Tibial artery (tissue), 4 donors: ENCODE data around the gene SULT1A2.
"Not testable (repeated sequence)": the region's sequence is repeated elsewhere in the genome, so short reads cannot be mapped to it uniquely, and the experiment has no call there.

ENCODE experiments used
- DNase-seq, 2 donors: peaks; one replicate each; pipeline ENCODE4 v3.0.0-alpha.2; 2019
- H3K27ac ChIP-seq, 2 donors: fragments of 200-600 bp; sonication (generic) in 1 of 2; 1 replicate in 1 of 2; 2 replicates in 1 of 2; pipeline ENCODE4 v1.5.1; 2018 to 2019; ENCODE audit warnings: mild to moderate bottlenecking in 1 of 2
- H3K27me3 ChIP-seq, 2 donors: fragments of 200-600 bp; sonication (generic) in 1 of 2; one replicate each; pipeline versions ENCODE4 v1.5.1 to v1.6.0; 2016 to 2019
- H3K36me3 ChIP-seq, 3 donors: fragments of 200-600 bp; sonication (generic) in 2 of 3; one replicate each; pipeline ENCODE4 v1.5.1; 2016 to 2019; ENCODE audit warnings: mild to moderate bottlenecking in 2 of 3
- H3K4me1 ChIP-seq, 4 donors: fragments of 200-600 bp; sonication (generic) in 2 of 4; 1 replicate in 3 of 4; 2 replicates in 1 of 4; pipeline ENCODE4 v1.5.1; 2016 to 2019
- H3K4me3 ChIP-seq, 2 donors: fragments of 200-600 bp; sonication (generic) in 1 of 2; 1 replicate in 1 of 2; 2 replicates in 1 of 2; pipeline ENCODE4 v1.5.1; 2018 to 2019; ENCODE audit warnings: mild to moderate bottlenecking in 2 of 2
- H3K9me3 ChIP-seq, 3 donors: fragments of 200-600 bp; sonication (generic) in 1 of 3; one replicate each; pipeline ENCODE4 v1.5.1; 2016 to 2019
- intact Hi-C: fragments of 100-400 bp; cut with DNase I; formaldehyde crosslinking; loops from one replicate; pipeline ENCODE4 v1.15.0; 2023; ENCODE audit warnings: low total_unique reads
- TF ChIP-seq, protein P1 (sequence below), 2 experiments: fragments of 200-600 bp in 1 of 2; fragments of 450-650 bp in 1 of 2; IDR thresholded peaks; one replicate each; pipeline ENCODE4 v1.5.1; 2017 to 2019; ENCODE audit warnings: antibody characterized with exemption in 2 of 2, mild to moderate bottlenecking in 1 of 2, moderate library complexity in 1 of 2

SULT1A2 gene

GRCh38 chr16:28596840-28597691, at the start of gene SULT1A2:
SULT1A2 (minus strand) TSS chr16:28597050; CDS start chr16:28595930, 1,120 bp downstream.
- Histone ChIP-seq H3K36me3 (peaks cover 0 to 11% (median 0%) of the 10 kb centered on the region in 3 donors), H3K27ac (no peak within 1 kb of the TSS), H3K4me1 (no peaks in the 10 kb centered on the region), H3K9me3 (no peaks in the 10 kb centered on the region), H3K27me3 (peaks cover 0 to 21% of the 10 kb centered on the region in 2 donors), H3K4me3 (no peak within 1 kb of the TSS)
- intact Hi-C loops = no loop called here
- TF ChIP-seq, protein P1, sequence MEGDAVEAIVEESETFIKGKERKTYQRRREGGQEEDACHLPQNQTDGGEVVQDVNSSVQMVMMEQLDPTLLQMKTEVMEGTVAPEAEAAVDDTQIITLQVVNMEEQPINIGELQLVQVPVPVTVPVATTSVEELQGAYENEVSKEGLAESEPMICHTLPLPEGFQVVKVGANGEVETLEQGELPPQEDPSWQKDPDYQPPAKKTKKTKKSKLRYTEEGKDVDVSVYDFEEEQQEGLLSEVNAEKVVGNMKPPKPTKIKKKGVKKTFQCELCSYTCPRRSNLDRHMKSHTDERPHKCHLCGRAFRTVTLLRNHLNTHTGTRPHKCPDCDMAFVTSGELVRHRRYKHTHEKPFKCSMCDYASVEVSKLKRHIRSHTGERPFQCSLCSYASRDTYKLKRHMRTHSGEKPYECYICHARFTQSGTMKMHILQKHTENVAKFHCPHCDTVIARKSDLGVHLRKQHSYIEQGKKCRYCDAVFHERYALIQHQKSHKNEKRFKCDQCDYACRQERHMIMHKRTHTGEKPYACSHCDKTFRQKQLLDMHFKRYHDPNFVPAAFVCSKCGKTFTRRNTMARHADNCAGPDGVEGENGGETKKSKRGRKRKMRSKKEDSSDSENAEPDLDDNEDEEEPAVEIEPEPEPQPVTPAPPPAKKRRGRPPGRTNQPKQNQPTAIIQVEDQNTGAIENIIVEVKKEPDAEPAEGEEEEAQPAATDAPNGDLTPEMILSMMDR (IDR thresholded peaks at IDR 0.05) = no peak
- no peak for DNase-seq

GRCh38 chr16:28639959-28640358, 43.1 kb upstream of the SULT1A2 start:
- H3K36me3 ChIP-seq, H3K9me3 ChIP-seq, intact Hi-C loops, DNase-seq, H3K27me3 ChIP-seq, H3K4me3 ChIP-seq, H3K27ac ChIP-seq, H3K4me1 ChIP-seq: not testable (repeated sequence)

DNA sequence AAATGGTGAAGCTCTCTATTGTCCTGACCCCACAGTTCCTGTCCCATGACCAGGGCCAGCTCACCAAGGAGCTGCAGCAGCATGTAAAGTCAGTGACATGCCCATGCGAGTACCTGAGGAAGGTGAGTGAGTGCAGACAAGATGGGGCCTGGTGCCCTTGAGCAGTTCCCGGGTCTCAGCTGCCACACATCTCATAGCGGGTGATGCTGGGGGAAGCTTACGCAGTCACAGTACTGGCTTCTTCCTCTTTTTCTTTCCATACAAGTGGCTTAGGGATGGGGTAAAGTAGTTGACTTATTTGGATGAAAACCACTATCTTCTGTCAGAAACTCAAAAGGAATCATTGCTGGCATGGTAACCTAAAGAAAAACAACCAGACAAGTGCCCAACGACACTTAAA, 41.5 kb upstream of the SULT1A2 start:
- H3K4me1 ChIP-seq, intact Hi-C loops, H3K27me3 ChIP-seq, H3K36me3 ChIP-seq, DNase-seq, H3K4me3 ChIP-seq, H3K9me3 ChIP-seq, H3K27ac ChIP-seq: not testable (repeated sequence)

DNA sequence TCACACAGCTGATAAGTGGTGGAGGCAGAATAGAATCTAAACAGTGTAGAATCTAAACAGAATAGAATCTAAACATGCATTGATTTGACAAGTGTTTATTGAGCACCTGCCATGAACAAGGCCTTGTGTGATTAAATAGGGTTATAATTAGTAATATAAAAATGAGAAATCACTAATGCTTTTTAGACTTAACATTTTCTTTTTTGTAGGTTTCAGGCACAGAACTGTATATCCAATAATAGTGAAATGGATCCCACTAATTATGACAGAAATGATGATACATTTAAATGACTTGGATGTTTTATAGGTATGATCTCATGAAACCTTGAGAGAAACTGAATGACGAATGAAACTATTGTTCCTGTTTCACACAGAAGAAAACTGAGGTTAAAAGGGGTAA, 40.9 kb upstream of the SULT1A2 start, which contains the start of gene NPIPB8:
NPIPB8 (plus strand) TSS at position 301 of the 400 bp plus-strand sequence. CDS start 296 bp downstream, outside the sequence.
- H3K36me3 ChIP-seq, H3K27ac ChIP-seq, H3K9me3 ChIP-seq, H3K4me3 ChIP-seq, DNase-seq, H3K4me1 ChIP-seq, H3K27me3 ChIP-seq, intact Hi-C loops: not testable (repeated sequence)

GRCh38 chr16:28636093-28636823, 39.4 kb upstream of the SULT1A2 start:
- H3K36me3 ChIP-seq, intact Hi-C loops, H3K4me1 ChIP-seq, H3K9me3 ChIP-seq, H3K27ac ChIP-seq, DNase-seq, H3K27me3 ChIP-seq, H3K4me3 ChIP-seq: not testable (repeated sequence)

DNA sequence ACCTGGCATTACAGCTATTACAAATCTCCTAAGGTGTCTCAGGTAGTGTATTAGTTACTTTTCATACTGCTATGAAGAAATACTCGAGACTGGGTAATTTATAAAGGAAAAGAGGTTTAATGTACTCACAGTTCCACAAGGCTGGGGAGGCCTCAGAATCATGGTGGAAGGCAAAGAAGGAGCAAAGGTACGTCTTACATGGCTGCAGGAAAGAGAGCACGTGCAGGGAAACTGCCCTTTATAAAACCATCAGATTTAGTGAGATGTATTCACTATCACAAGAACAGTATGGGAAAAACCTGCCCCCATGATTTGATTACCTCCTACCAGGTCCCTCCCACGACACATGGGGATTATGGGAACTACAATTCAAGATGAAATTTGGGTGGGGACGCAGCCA, 34.1 kb upstream of the SULT1A2 start:
- H3K4me3 ChIP-seq, DNase-seq, H3K27ac ChIP-seq, H3K36me3 ChIP-seq, H3K27me3 ChIP-seq, intact Hi-C loops, H3K4me1 ChIP-seq, H3K9me3 ChIP-seq: not testable (repeated sequence)

GRCh38 chr16:28623172-28623711, 26.4 kb upstream of the SULT1A2 start:
- peaks cover 4 to 16% of the 10 kb centered on the region in 2 donors for H3K27me3 ChIP-seq
- H3K4me3 ChIP-seq = peak overlapping the region; percentile 31 to 41
- TF ChIP-seq, protein P1 (IDR thresholded peaks at IDR 0.05) = no peak
- intact Hi-C loops = no loop called here
- H3K9me3 ChIP-seq = no peaks in the 10 kb centered on the region
- DNase-seq = no peak
- peaks cover 0 to 13% (median 6%) of the 10 kb centered on the region in 4 donors for H3K4me1 ChIP-seq
- H3K36me3 ChIP-seq = no peaks in the 10 kb centered on the region
- H3K27ac ChIP-seq = no peak overlapping the region

- peak overlapping the region; percentile 31 to 41 for H3K4me3 ChIP-seq
- DNase-seq, H3K27ac ChIP-seq, H3K9me3 ChIP-seq, intact Hi-C loops, H3K36me3 ChIP-seq: not testable (repeated sequence)
- peaks cover 4 to 16% of the 10 kb centered on the region in 2 donors for H3K27me3 ChIP-seq
- H3K4me1 ChIP-seq = peaks cover 0 to 13% (median 6%) of the 10 kb centered on the region in 4 donors
Observed at GRCh38 chr16:28622532-28623171, 25.8 kb upstream of the SULT1A2 start.
